A673 (cell line): ENCODE data around the gene IER5L. TPM values are rescaled to one million over a fixed set of nuclear protein-coding genes. Genes with fewer than 3 reads are reported as not detected.
"Not testable (repeated sequence)": the region's sequence is repeated elsewhere in the genome, so short reads cannot be mapped to it uniquely, and the experiment has no call there.

Experiments
- BruUV-seq: library from RNA; stranded (reverse); fragments of 400-500 nt; replicated peaks from 2 replicates; lab custom pipeline; 2021; lab: Mats Ljungman, UMichigan
- CTCF ChIA-PET: fragments of 300-600 bp; sonication (Branson Sonifier 250); formaldehyde crosslinking; loops from one replicate; lab custom pipeline; 2022; ENCODE audit warnings: antibody characterized with exemption; lab: Charles Lee
- POLR2A ChIA-PET: fragments of 300-600 bp; sonication (Branson Sonifier 250); formaldehyde crosslinking; loops from one replicate; lab custom pipeline; 2022; ENCODE audit warnings: antibody characterized with exemption; ENCODE audit not compliant: low non-redundant PET; lab: Charles Lee
- DNase-seq: peaks from one replicate; pipeline ENCODE4 v3.0.0-alpha.2; 2015; ENCODE audit warnings: low spot score
- H3K27ac ChIP-seq: fragments of 200-600 bp; sonication (generic); 2 replicates; pipeline ENCODE4 v1.5.1; 2016; ENCODE audit warnings: mixed run types, low read depth, mild to moderate bottlenecking, mixed read lengths, antibody characterized with exemption, low read length; ENCODE audit not compliant: poor library complexity, severe bottlenecking
- H3K27me3 ChIP-seq: fragments of 200-600 bp; sonication (generic); replicated peaks from 2 replicates; pipeline ENCODE4 v1.6.1; 2017; ENCODE audit warnings: mixed run types, low read depth, mild to moderate bottlenecking, mixed read lengths, antibody characterized with exemption, low read length; ENCODE audit not compliant: insufficient read depth, poor library complexity
- H3K36me3 ChIP-seq: fragments of 200-600 bp; sonication (generic); 2 replicates; pipeline ENCODE4 v1.6.1; 2016; ENCODE audit warnings: mixed run types, mild to moderate bottlenecking, mixed read lengths, antibody characterized with exemption, low read length; ENCODE audit not compliant: insufficient read depth, poor library complexity, severe bottlenecking
- H3K4me1 ChIP-seq: fragments of 200-600 bp; sonication (generic); 2 replicates; pipeline ENCODE4 v1.6.1; 2017; ENCODE audit warnings: mixed run types, mild to moderate bottlenecking, mixed read lengths, antibody characterized with exemption, low read length; ENCODE audit not compliant: insufficient read depth, poor library complexity, severe bottlenecking
- H3K4me3 ChIP-seq: fragments of 200-600 bp; sonication (generic); 2 replicates; pipeline ENCODE4 v1.5.1; 2016; ENCODE audit warnings: low read depth, mixed run types, mild to moderate bottlenecking, mixed read lengths, low read length; ENCODE audit not compliant: poor library complexity, severe bottlenecking
- H3K9me3 ChIP-seq: fragments of 200-600 bp; sonication (generic); 2 replicates; pipeline ENCODE4 v1.6.1; 2016; ENCODE audit warnings: mixed run types, low read depth, mild to moderate bottlenecking, mixed read lengths, antibody characterized with exemption, low read length; ENCODE audit not compliant: poor library complexity, severe bottlenecking
- CTCF ChIP-seq: fragments of 300-800, 200-600 bp; sonication (generic); conservative IDR thresholded peaks from 2 replicates; pipeline ENCODE4 v1.5.1; 2017; ENCODE audit warnings: low read depth, mild to moderate bottlenecking, antibody characterized with exemption, low read length, moderate library complexity, mixed read lengths
- EZH2 ChIP-seq: fragments of 200-600 bp; sonication (generic); IDR thresholded peaks from 2 replicates; pipeline ENCODE4 v1.6.1; 2017; ENCODE audit warnings: borderline replicate concordance, low read depth, mild to moderate bottlenecking, mixed read lengths, antibody characterized with exemption, low read length; ENCODE audit not compliant: poor library complexity, severe bottlenecking
- intact Hi-C: fragments of 100-400 bp; cut with micrococcal nuclease; formaldehyde crosslinking; loops from one replicate; pipeline ENCODE4 v1.10.0; 2022; ENCODE audit not compliant: unreplicated experiment
- total RNA-seq: library from RNA; stranded (reverse); gene quantifications from 2 replicates; pipeline ENCODE4 v1.2.3, GENCODE V29; 2021

Gene IER5L
- total RNA-seq, 1 experiment from 2014 or later = 14.0 TPM

GRCh38 chr9:129197978-129198318, 19.9 kb upstream of the IER5L start:
- intact Hi-C loops = no loop called here
- Histone ChIP-seq H3K4me3 (no peak overlapping the region), H3K9me3 (no peaks in the 10 kb centered on the region), H3K27me3 (no peaks in the 10 kb centered on the region), H3K36me3 (no peaks in the 10 kb centered on the region), H3K4me1 (peaks cover 7% of the 10 kb centered on the region), H3K27ac (no peak overlapping the region)
- ChIA-PET CTCF (no interaction called here), POLR2A (no interaction called here)
- no TSS peak for BruUV-seq
- no peak for DNase-seq
- no peak for TF ChIP-seq CTCF
- TF ChIP-seq EZH2 = no peak

- H3K27me3 ChIP-seq, DNase-seq, H3K36me3 ChIP-seq, H3K4me1 ChIP-seq, POLR2A ChIA-PET, H3K9me3 ChIP-seq, CTCF ChIA-PET, H3K4me3 ChIP-seq, BruUV-seq, intact Hi-C loops, H3K27ac ChIP-seq: not testable (repeated sequence)
These were observed 19.0 kb upstream of the IER5L start for GRCh38 chr9:129197045-129197444.

- POLR2A ChIA-PET = no interaction called here
- intact Hi-C loops = no loop called here
- DNase-seq = no peak
- Histone ChIP-seq H3K9me3 (peaks cover 5% of the 10 kb centered on the region), H3K36me3 (no peaks in the 10 kb centered on the region), H3K4me3 (no peak overlapping the region), H3K27me3 (no peaks in the 10 kb centered on the region), H3K27ac (no peak overlapping the region), H3K4me1 (peaks cover 7% of the 10 kb centered on the region)
- CTCF ChIA-PET = no interaction called here
- TF ChIP-seq CTCF = no peak
- no peak for TF ChIP-seq EZH2
- no TSS peak for BruUV-seq
These were observed 17.5 kb upstream of the IER5L start for GRCh38 chr9:129195606-129196005.

GRCh38 chr9:129194221-129194620, 16.2 kb upstream of the IER5L start:
- ChIA-PET CTCF (interaction anchor here (0.6 kb wide), 1 partner anchor 432 kb away, joined by 3 read pairs; the partner anchor contains the start of gene NTMT1), POLR2A (no interaction called here)
- no peak for TF ChIP-seq CTCF
- no peak for TF ChIP-seq EZH2
- BruUV-seq = no TSS peak
- Histone ChIP-seq H3K27me3 (no peaks in the 10 kb centered on the region), H3K4me3 (no peak overlapping the region), H3K4me1 (peaks cover 7% of the 10 kb centered on the region), H3K36me3 (no peaks in the 10 kb centered on the region), H3K27ac (no peak overlapping the region), H3K9me3 (peaks cover 5% of the 10 kb centered on the region)
- intact Hi-C loops = no loop called here
- DNase-seq = no peak
